Testis (tissue), 3 donors: ENCODE results near the gene ATRNL1. TPM values are rescaled to one million over a fixed set of nuclear protein-coding genes. Genes with fewer than 3 reads are reported as not detected.

Experiments
- DNase-seq: peaks from one replicate; pipeline ENCODE4 v3.0.0-alpha.2; 2019
- H3K27ac ChIP-seq, 2 donors: fragments of 200-600 bp; sonication (generic); one replicate each; pipeline ENCODE4 v1.5.1; 2019
- H3K27me3 ChIP-seq: fragments of 200-600 bp; sonication (generic); one replicate; pipeline ENCODE4 v1.5.1; 2019
- H3K36me3 ChIP-seq: fragments of 200-600 bp; sonication (generic); one replicate; pipeline ENCODE4 v1.5.1; 2017; ENCODE audit warnings: low read depth; ENCODE audit errors: missing control alignments
- H3K4me1 ChIP-seq: fragments of 200-600 bp; sonication (generic); one replicate; pipeline ENCODE4 v1.5.1; 2019
- H3K4me3 ChIP-seq, 2 donors: fragments of 200-600 bp; sonication (generic); one replicate each; pipeline ENCODE4 v1.5.1; 2017 to 2019
- H3K9me3 ChIP-seq: fragments of 200-600 bp; sonication (generic); one replicate; pipeline ENCODE4 v1.5.1; 2017
- CTCF ChIP-seq, 3 experiments: fragments of 450-650 bp in 2 of 3; fragments of 200-600 bp in 1 of 3; sonication (generic) in 1 of 3; IDR thresholded peaks; one replicate each; pipeline ENCODE4 v1.5.1; 2016 to 2019; ENCODE audit warnings: antibody characterized with exemption in 3 of 3, mild to moderate bottlenecking in 2 of 3, moderate library complexity in 1 of 3
- POLR2A ChIP-seq: fragments of 450-650 bp; IDR thresholded peaks from one replicate; pipeline ENCODE4 v1.6.1; 2017; ENCODE audit warnings: antibody characterized with exemption, mild to moderate bottlenecking, moderate library complexity
- WGBS, 2 donors: methylation state at CpG; one replicate each; pipeline ENCODE4 v1.1.5; 2018; 5-methylcytosine and 5-hydroxymethylcytosine counted together
- intact Hi-C: fragments of 100-400 bp; cut with DNase I; formaldehyde crosslinking; loops from one replicate; pipeline ENCODE4 v1.15.1; 2023; ENCODE audit warnings: low total_unique reads
- polyA plus RNA-seq: library from polyadenylated mRNA; stranded (reverse); fragments of 350-450 nt; fragmentation: Illumina TruSeq; extraction: RNeasy Lipid Tissue Mini Kit (QIAGEN cat#74804); gene quantifications from one replicate; pipeline ENCODE4 v1.2.3, GENCODE V29; 2014; ENCODE audit warnings: low read depth, low replicate concordance; ENCODE audit not compliant: insufficient read depth
- total RNA-seq, 2 donors: library from RNA; depleted of rRNA; stranded (reverse); fragments of >200 nt; gene quantifications; one replicate each; pipeline ENCODE4 v1.2.3, GENCODE V29; 2016

The ATRNL1 gene
- total and polyA plus RNA-seq, 3 donors from 2014 or later: 32.4 to 61.3 (median 45.7) TPM

- WGBS, 2 donors: 88 to 95% methylated on average over 2 of the region's 2 CpGs
Observed at GRCh38 chr10:115935731-115936130, 842.6 kb downstream of the ATRNL1 start.

GRCh38 chr10:115936926-115937767 is 844.0 kb downstream of the ATRNL1 start:
- Histone ChIP-seq H3K4me3 (no peak overlapping the region), H3K27ac (no peak overlapping the region), H3K36me3 (no peaks in the 10 kb centered on the region), H3K4me1 (no peaks in the 10 kb centered on the region), H3K27me3 (no peaks in the 10 kb centered on the region), H3K9me3 (no peaks in the 10 kb centered on the region)
- no peak for DNase-seq
- 81 to 83% methylated on average over 9 of the region's 9 CpGs for WGBS, 2 donors
- intact Hi-C loops: no loop called here
- TF ChIP-seq CTCF (IDR thresholded peaks at IDR 0.05) (no peak), POLR2A (no peak)

More at GRCh38 chr10:115935731-115936130, 842.6 kb downstream of the ATRNL1 start:
- DNase-seq: no peak
- intact Hi-C loops: no loop called here
- no peaks in the 10 kb centered on the region for H3K4me1 ChIP-seq
- no peak overlapping the region for H3K27ac ChIP-seq
- TF ChIP-seq POLR2A: no peak
- no peaks in the 10 kb centered on the region for H3K9me3 ChIP-seq
- no peaks in the 10 kb centered on the region for H3K36me3 ChIP-seq
- H3K27me3 ChIP-seq: no peaks in the 10 kb centered on the region
- no peak overlapping the region for H3K4me3 ChIP-seq

DNA sequence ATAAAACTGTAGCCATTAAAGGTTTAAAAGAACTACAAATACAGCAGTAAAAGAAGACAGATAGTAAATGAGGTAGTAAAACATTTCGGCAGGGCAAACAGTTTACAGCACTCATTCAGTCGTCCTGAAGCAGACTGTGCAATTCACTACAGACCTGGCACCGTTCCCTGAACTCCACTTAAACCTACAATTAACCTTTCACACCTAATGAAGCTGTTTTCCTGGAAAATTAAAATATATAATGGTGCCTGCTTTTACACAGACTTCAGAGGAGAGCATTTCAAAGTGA is 844.5 kb downstream of the ATRNL1 start:
- TF ChIP-seq POLR2A: no peak
- no peaks in the 10 kb centered on the region for H3K27me3 ChIP-seq
- no peak for DNase-seq
- 60 to 63% methylated on average over 3 of the region's 3 CpGs for WGBS, 2 donors
- no peak overlapping the region for H3K27ac ChIP-seq
- intact Hi-C loops: no loop called here
- H3K4me3 ChIP-seq: no peak overlapping the region
- H3K9me3 ChIP-seq: no peaks in the 10 kb centered on the region
- H3K4me1 ChIP-seq: no peaks in the 10 kb centered on the region
- H3K36me3 ChIP-seq: no peaks in the 10 kb centered on the region

GRCh38 chr10:115939101-115939854 is 846.1 kb downstream of the ATRNL1 start:
- Histone ChIP-seq H3K27ac (no peak overlapping the region), H3K4me1 (no peaks in the 10 kb centered on the region), H3K9me3 (no peaks in the 10 kb centered on the region), H3K27me3 (no peaks in the 10 kb centered on the region), H3K36me3 (no peaks in the 10 kb centered on the region), H3K4me3 (no peak overlapping the region)
- 84 to 86% methylated on average over 7 of the region's 7 CpGs for WGBS, 2 donors
- no peak for DNase-seq
- intact Hi-C loops: no loop called here
- TF ChIP-seq CTCF (IDR thresholded peaks at IDR 0.05) (no peak), POLR2A (no peak)

GRCh38 chr10:115941361-115941771 is 848.2 kb downstream of the ATRNL1 start:
- no peak overlapping the region for H3K4me3 ChIP-seq
- 69 to 70% methylated on average over 3 of the region's 3 CpGs for WGBS, 2 donors
- no peaks in the 10 kb centered on the region for H3K4me1 ChIP-seq
- no peak for DNase-seq
- no peak for TF ChIP-seq CTCF (IDR thresholded peaks at IDR 0.05)
- no peak for TF ChIP-seq POLR2A
- no peaks in the 10 kb centered on the region for H3K36me3 ChIP-seq
- no peaks in the 10 kb centered on the region for H3K9me3 ChIP-seq
- intact Hi-C loops: no loop called here
- H3K27ac ChIP-seq: no peak overlapping the region
- no peaks in the 10 kb centered on the region for H3K27me3 ChIP-seq
